ENCODE data around the gene RHOB. TPM values are rescaled to one million over a fixed set of nuclear protein-coding genes. Genes with fewer than 3 reads are reported as not detected.
A peak's percentile ranks its signal among the peaks of the same experiment; 100 is the strongest.

The RHOB gene
- total and polyA plus RNA-seq, 2 of the 13 experiments (the other 11 are each of a cell fraction or from before 2014, with no cell fraction given) = 192 to 268 TPM

GRCh38 chr2:20446255-20446916 lies 488 bp upstream of the RHOB start (continued):
- no peak for TF ChIP-seq HNF1A (IDR thresholded peaks at IDR 0.05; ENCODE audit: low read depth)
- TF ChIP-seq HNF1A (CRISPR knock-in tag; IDR thresholded peaks at IDR 0.05; ENCODE audit: borderline replicate concordance) = no peak
- no peak for TF ChIP-seq PBX3 (CRISPR knock-in tag; IDR thresholded peaks at IDR 0.05; ENCODE audit: borderline replicate concordance)
- TF ChIP-seq, protein P1, sequence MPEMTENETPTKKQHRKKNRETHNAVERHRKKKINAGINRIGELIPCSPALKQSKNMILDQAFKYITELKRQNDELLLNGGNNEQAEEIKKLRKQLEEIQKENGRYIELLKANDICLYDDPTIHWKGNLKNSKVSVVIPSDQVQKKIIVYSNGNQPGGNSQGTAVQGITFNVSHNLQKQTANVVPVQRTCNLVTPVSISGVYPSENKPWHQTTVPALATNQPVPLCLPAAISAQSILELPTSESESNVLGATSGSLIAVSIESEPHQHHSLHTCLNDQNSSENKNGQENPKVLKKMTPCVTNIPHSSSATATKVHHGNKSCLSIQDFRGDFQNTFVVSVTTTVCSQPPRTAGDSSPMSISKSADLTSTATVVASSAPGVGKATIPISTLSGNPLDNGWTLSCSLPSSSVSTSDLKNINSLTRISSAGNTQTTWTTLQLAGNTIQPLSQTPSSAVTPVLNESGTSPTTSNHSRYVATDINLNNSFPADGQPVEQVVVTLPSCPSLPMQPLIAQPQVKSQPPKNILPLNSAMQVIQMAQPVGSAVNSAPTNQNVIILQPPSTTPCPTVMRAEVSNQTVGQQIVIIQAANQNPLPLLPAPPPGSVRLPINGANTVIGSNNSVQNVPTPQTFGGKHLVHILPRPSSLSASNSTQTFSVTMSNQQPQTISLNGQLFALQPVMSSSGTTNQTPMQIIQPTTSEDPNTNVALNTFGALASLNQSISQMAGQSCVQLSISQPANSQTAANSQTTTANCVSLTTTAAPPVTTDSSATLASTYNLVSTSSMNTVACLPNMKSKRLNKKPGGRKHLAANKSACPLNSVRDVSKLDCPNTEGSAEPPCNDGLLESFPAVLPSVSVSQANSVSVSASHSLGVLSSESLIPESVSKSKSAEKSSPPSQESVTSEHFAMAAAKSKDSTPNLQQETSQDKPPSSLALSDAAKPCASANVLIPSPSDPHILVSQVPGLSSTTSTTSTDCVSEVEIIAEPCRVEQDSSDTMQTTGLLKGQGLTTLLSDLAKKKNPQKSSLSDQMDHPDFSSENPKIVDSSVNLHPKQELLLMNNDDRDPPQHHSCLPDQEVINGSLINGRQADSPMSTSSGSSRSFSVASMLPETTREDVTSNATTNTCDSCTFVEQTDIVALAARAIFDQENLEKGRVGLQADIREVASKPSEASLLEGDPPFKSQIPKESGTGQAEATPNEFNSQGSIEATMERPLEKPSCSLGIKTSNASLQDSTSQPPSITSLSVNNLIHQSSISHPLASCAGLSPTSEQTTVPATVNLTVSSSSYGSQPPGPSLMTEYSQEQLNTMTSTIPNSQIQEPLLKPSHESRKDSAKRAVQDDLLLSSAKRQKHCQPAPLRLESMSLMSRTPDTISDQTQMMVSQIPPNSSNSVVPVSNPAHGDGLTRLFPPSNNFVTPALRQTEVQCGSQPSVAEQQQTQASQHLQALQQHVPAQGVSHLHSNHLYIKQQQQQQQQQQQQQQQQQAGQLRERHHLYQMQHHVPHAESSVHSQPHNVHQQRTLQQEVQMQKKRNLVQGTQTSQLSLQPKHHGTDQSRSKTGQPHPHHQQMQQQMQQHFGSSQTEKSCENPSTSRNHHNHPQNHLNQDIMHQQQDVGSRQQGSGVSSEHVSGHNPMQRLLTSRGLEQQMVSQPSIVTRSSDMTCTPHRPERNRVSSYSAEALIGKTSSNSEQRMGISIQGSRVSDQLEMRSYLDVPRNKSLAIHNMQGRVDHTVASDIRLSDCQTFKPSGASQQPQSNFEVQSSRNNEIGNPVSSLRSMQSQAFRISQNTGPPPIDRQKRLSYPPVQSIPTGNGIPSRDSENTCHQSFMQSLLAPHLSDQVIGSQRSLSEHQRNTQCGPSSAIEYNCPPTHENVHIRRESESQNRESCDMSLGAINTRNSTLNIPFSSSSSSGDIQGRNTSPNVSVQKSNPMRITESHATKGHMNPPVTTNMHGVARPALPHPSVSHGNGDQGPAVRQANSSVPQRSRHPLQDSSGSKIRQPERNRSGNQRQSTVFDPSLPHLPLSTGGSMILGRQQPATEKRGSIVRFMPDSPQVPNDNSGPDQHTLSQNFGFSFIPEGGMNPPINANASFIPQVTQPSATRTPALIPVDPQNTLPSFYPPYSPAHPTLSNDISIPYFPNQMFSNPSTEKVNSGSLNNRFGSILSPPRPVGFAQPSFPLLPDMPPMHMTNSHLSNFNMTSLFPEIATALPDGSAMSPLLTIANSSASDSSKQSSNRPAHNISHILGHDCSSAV (CRISPR knock-in tag; IDR thresholded peaks at IDR 0.05; ENCODE audit: borderline replicate concordance) = no peak
- TF ChIP-seq THRA (CRISPR knock-in tag; IDR thresholded peaks at IDR 0.05; ENCODE audit: borderline replicate concordance) = no peak; the same call in 1 of the 2 replicates
- no peak for TF ChIP-seq ZNF773 (CRISPR knock-in tag; IDR thresholded peaks at IDR 0.05; ENCODE audit: borderline replicate concordance)
- TF ChIP-seq ZC3H4 (CRISPR knock-in tag; IDR thresholded peaks at IDR 0.05; ENCODE audit: borderline replicate concordance) = peak; percentile 89; the same call in 1 of the 2 replicates
- TF ChIP-seq, protein P2, sequence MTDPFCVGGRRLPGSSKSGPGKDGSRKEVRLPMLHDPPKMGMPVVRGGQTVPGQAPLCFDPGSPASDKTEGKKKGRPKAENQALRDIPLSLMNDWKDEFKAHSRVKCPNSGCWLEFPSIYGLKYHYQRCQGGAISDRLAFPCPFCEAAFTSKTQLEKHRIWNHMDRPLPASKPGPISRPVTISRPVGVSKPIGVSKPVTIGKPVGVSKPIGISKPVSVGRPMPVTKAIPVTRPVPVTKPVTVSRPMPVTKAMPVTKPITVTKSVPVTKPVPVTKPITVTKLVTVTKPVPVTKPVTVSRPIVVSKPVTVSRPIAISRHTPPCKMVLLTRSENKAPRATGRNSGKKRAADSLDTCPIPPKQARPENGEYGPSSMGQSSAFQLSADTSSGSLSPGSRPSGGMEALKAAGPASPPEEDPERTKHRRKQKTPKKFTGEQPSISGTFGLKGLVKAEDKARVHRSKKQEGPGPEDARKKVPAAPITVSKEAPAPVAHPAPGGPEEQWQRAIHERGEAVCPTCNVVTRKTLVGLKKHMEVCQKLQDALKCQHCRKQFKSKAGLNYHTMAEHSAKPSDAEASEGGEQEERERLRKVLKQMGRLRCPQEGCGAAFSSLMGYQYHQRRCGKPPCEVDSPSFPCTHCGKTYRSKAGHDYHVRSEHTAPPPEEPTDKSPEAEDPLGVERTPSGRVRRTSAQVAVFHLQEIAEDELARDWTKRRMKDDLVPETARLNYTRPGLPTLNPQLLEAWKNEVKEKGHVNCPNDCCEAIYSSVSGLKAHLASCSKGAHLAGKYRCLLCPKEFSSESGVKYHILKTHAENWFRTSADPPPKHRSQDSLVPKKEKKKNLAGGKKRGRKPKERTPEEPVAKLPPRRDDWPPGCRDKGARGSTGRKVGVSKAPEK (CRISPR knock-in tag; IDR thresholded peaks at IDR 0.05; ENCODE audit: borderline replicate concordance) = no peak
- no peak; the same call in 1 of the 2 replicates for TF ChIP-seq ZNF709 (CRISPR knock-in tag; IDR thresholded peaks at IDR 0.05)
